Activated naive CD4-positive, alpha-beta T cell treated with anti-CD3 and anti-CD28 coated beads for 36 hours (primary cell): Measurements from ENCODE around the gene YBX2. TPM values are rescaled to one million over a fixed set of nuclear protein-coding genes. Genes with fewer than 3 reads are reported as not detected.

Experiments used
- CTCF ChIA-PET: fragments of 350-600 bp; sonication (Branson Sonifier 250); formaldehyde crosslinking; loops from one replicate; lab custom pipeline; 2021; ENCODE audit warnings: antibody characterized with exemption; lab: Charles Lee
- DNase-seq: peaks from one replicate; pipeline ENCODE4 v3.0.0-alpha.2; 2020
- H3K27ac Mint-ChIP-seq: one replicate; pipeline ENCODE4 v1.8.0; 2021; ENCODE audit warnings: mild to moderate bottlenecking, mixed read lengths
- H3K27me3 Mint-ChIP-seq: one replicate; pipeline ENCODE4 v1.8.0; 2021; ENCODE audit warnings: low read depth, mixed read lengths
- H3K36me3 Mint-ChIP-seq: one replicate; pipeline ENCODE4 v1.8.0; 2021; ENCODE audit warnings: low read depth, mixed read lengths
- H3K4me1 Mint-ChIP-seq: one replicate; pipeline ENCODE4 v1.8.0; 2021; ENCODE audit warnings: low read depth, mixed read lengths
- H3K4me3 Mint-ChIP-seq: one replicate; pipeline ENCODE4 v1.8.0; 2021; ENCODE audit warnings: mild to moderate bottlenecking, moderate library complexity, mixed read lengths
- H3K9me3 Mint-ChIP-seq: one replicate; pipeline ENCODE4 v1.8.0; 2021; ENCODE audit warnings: mixed read lengths
- intact Hi-C: fragments of 100-400 bp; cut with micrococcal nuclease; formaldehyde crosslinking; loops from one replicate; pipeline ENCODE4 v1.15.1; 2023
- total RNA-seq, 2 experiments: library from RNA; stranded (reverse); gene quantifications; one replicate each; pipeline ENCODE4 v1.2.3, GENCODE V29; 2021

The YBX2 gene
- total RNA-seq, 2 experiments from 2014 or later: 0.45 to 0.52 TPM

GRCh38 chr17:7311110-7311705, 16.8 kb upstream of the YBX2 start:
- Mint-ChIP-seq H3K36me3 (peaks cover 48% of the 10 kb centered on the region), H3K27ac (peak overlapping the region; percentile 1), H3K27me3 (no peaks in the 10 kb centered on the region), H3K9me3 (no peaks in the 10 kb centered on the region), H3K4me1 (peaks cover 62% of the 10 kb centered on the region), H3K4me3 (peak overlapping the region; percentile 11)
- CTCF ChIA-PET: interaction anchor here (0.9 to 1.3 kb wide), 3 partner anchors 13 to 45 kb away, joined by 3 to 5 read pairs (median 3); no protein-coding TSS in a partner anchor
- intact Hi-C loops: no loop called here
- no peak for DNase-seq

GRCh38 chr17:7309628-7310027, 15.2 kb upstream of the YBX2 start:
- Mint-ChIP-seq H3K36me3 (peaks cover 48% of the 10 kb centered on the region), H3K4me1 (peaks cover 57% of the 10 kb centered on the region), H3K4me3 (peak overlapping the region; percentile 78), H3K27me3 (no peaks in the 10 kb centered on the region), H3K27ac (peak overlapping the region; percentile 96), H3K9me3 (no peaks in the 10 kb centered on the region)
- DNase-seq: no peak
- CTCF ChIA-PET: interaction anchor here (1.0 to 1.5 kb wide), 5 partner anchors 11 to 47 kb away, joined by 3 to 4 read pairs (median 3); partner anchors contain the start of gene ACAP1
- intact Hi-C loops: loop anchor here (2.0 to 5.0 kb wide), 4 partner anchors 175 to 548 kb away; partner anchors contain the start of genes CYB5D1, NAA38, POLR2A and TMEM88

GRCh38 chr17:7308625-7309433, 14.4 kb upstream of the YBX2 start:
- CTCF ChIA-PET: interaction anchor here (0.9 to 1.4 kb wide), 4 partner anchors 11 to 28 kb away, joined by 3 to 4 read pairs (median 3); partner anchors contain the start of gene ACAP1
- H3K4me1 Mint-ChIP-seq: peaks cover 49% of the 10 kb centered on the region
- peak overlapping the region; percentile 78 for H3K4me3 Mint-ChIP-seq
- peak overlapping the region; percentile 96 for H3K27ac Mint-ChIP-seq
- no peaks in the 10 kb centered on the region for H3K27me3 Mint-ChIP-seq
- intact Hi-C loops: loop anchor here (1.0 to 5.0 kb wide), 5 partner anchors 176 to 548 kb away; partner anchors contain the start of genes CYB5D1, NAA38, POLR2A and TMEM88
- peaks cover 48% of the 10 kb centered on the region for H3K36me3 Mint-ChIP-seq
- no peaks in the 10 kb centered on the region for H3K9me3 Mint-ChIP-seq
- DNase-seq: peak; percentile 92

GRCh38 chr17:7307686-7308624, 13.5 kb upstream of the YBX2 start:
- intact Hi-C loops: loop anchor here (1.0 to 5.0 kb wide), 19 partner anchors 7 to 579 kb away; partner anchors contain the start of genes ACAP1, CYB5D1, DVL2 and ELP5
- CTCF ChIA-PET: interaction anchor here (0.9 kb wide), 1 partner anchor 29 kb away, joined by 4 read pairs; the partner anchor contains the start of gene ACAP1
- Mint-ChIP-seq H3K9me3 (no peaks in the 10 kb centered on the region), H3K4me3 (peak overlapping the region; percentile 86), H3K4me1 (peaks cover 44% of the 10 kb centered on the region), H3K27me3 (no peaks in the 10 kb centered on the region), H3K27ac (peak overlapping the region; percentile 96), H3K36me3 (peaks cover 48% of the 10 kb centered on the region)
- peak; percentile 56 for DNase-seq

- H3K4me3 Mint-ChIP-seq: peak within 1 kb of the TSS; percentile 86
- H3K4me1 Mint-ChIP-seq: peaks cover 35% of the 10 kb centered on the region
- no peaks in the 10 kb centered on the region for H3K9me3 Mint-ChIP-seq
- H3K27me3 Mint-ChIP-seq: no peaks in the 10 kb centered on the region
- DNase-seq: peak; percentile 100
- CTCF ChIA-PET: interaction anchor here (2.5 kb wide), 1 partner anchor 11 kb away, joined by 13 read pairs; no protein-coding TSS in a partner anchor
- intact Hi-C loops: loop anchor here (1.0 to 5.0 kb wide), 17 partner anchors 8 to 580 kb away; partner anchors contain the start of genes ACAP1, CYB5D1, DVL2 and ELP5
- H3K36me3 Mint-ChIP-seq: peaks cover 39% of the 10 kb centered on the region
- H3K27ac Mint-ChIP-seq: peak within 1 kb of the TSS; percentile 96
Observed at GRCh38 chr17:7306911-7307685, 12.7 kb upstream of the YBX2 start, which contains the start of gene EIF5A. Gene EIF5A (plus strand): TSS chr17:7307628. CDS start chr17:7309636, 2,008 bp downstream.

- CTCF ChIA-PET: interaction anchor here (0.9 to 2.5 kb wide), 2 partner anchors 8 to 259 kb away, joined by 3 to 13 read pairs; no protein-coding TSS in a partner anchor
- no peaks in the 10 kb centered on the region for H3K27me3 Mint-ChIP-seq
- peaks cover 8% of the 10 kb centered on the region for H3K4me1 Mint-ChIP-seq
- no peak overlapping the region for H3K4me3 Mint-ChIP-seq
- intact Hi-C loops: no loop called here
- H3K36me3 Mint-ChIP-seq: peaks cover 13% of the 10 kb centered on the region
- no peak overlapping the region for H3K27ac Mint-ChIP-seq
- DNase-seq: no peak
- H3K9me3 Mint-ChIP-seq: no peaks in the 10 kb centered on the region
Observed at GRCh38 chr17:7304179-7304578, 9.7 kb upstream of the YBX2 start.

- peak; percentile 72 for DNase-seq
- no peaks in the 10 kb centered on the region for H3K36me3 Mint-ChIP-seq
- no peaks in the 10 kb centered on the region for H3K9me3 Mint-ChIP-seq
- H3K27ac Mint-ChIP-seq: no peak overlapping the region
- H3K27me3 Mint-ChIP-seq: peaks cover 24% of the 10 kb centered on the region
- peak overlapping the region; percentile 32 for H3K4me3 Mint-ChIP-seq
- intact Hi-C loops: loop anchor here (1.0 to 2.0 kb wide), 3 partner anchors 16 to 250 kb away; no protein-coding TSS in a partner anchor
- peaks cover 19% of the 10 kb centered on the region for H3K4me1 Mint-ChIP-seq
- CTCF ChIA-PET: interaction anchor here (0.6 to 4.1 kb wide), 22 partner anchors 8 to 408 kb away, joined by 3 to 45 read pairs (median 6); partner anchors contain the start of genes ACAP1, DLG4, EFNB3 and PHF23
Observed at GRCh38 chr17:7296189-7296861, 1.9 kb upstream of the YBX2 start.

GRCh38 chr17:7295230-7296180, 1.1 kb upstream of the YBX2 start:
- intact Hi-C loops: loop anchor here (1.0 to 2.0 kb wide), 3 partner anchors 15 to 249 kb away; no protein-coding TSS in a partner anchor
- Mint-ChIP-seq H3K4me1 (peaks cover 19% of the 10 kb centered on the region), H3K36me3 (no peaks in the 10 kb centered on the region), H3K27ac (no peak overlapping the region), H3K27me3 (peaks cover 24% of the 10 kb centered on the region), H3K4me3 (peak overlapping the region; percentile 70), H3K9me3 (no peaks in the 10 kb centered on the region)
- no peak for DNase-seq
- CTCF ChIA-PET: interaction anchor here (0.6 to 4.1 kb wide), 13 partner anchors 10 to 162 kb away, joined by 3 to 45 read pairs (median 9); partner anchors contain the start of genes ACAP1, PHF23 and SLC2A4

GRCh38 chr17:7293816-7294613, 424 bp downstream of the YBX2 start:
- H3K9me3 Mint-ChIP-seq: no peaks in the 10 kb centered on the region
- H3K27ac Mint-ChIP-seq: no peak overlapping the region
- DNase-seq: no peak
- CTCF ChIA-PET: interaction anchor here (1.0 to 1.8 kb wide), 3 partner anchors 10 to 74 kb away, joined by 3 to 4 read pairs (median 3); partner anchors contain the start of gene SLC2A4
- peaks cover 24% of the 10 kb centered on the region for H3K27me3 Mint-ChIP-seq
- intact Hi-C loops: loop anchor here (1.0 kb wide), 1 partner anchor 13 kb away; the partner anchor contains the start of gene EIF5A
- H3K4me1 Mint-ChIP-seq: peaks cover 19% of the 10 kb centered on the region
- no peaks in the 10 kb centered on the region for H3K36me3 Mint-ChIP-seq
- H3K4me3 Mint-ChIP-seq: peak overlapping the region; percentile 70
